CD14-positive monocyte (primary cell): ENCODE data around the gene GNG13. TPM values are rescaled to one million over a fixed set of nuclear protein-coding genes. Genes with fewer than 3 reads are reported as not detected.
"Not testable (repeated sequence)": the region's sequence is repeated elsewhere in the genome, so short reads cannot be mapped to it uniquely, and the experiment has no call there.

Source experiments
- DNase-seq, 3 donors: peaks; one replicate each; pipeline ENCODE4 v3.0.0-alpha.2; 2011 to 2022
- H2AFZ ChIP-seq: 2 replicates; pipeline ENCODE4 v1.6.0; 2012; ENCODE audit warnings: mild to moderate bottlenecking, low read depth, low read length, inconsistent platforms; ENCODE audit not compliant: insufficient read depth, poor library complexity, severe bottlenecking
- H3K27ac ChIP-seq, 2 donors: 1 replicate in 1 of 2; 2 replicates in 1 of 2; pipeline ENCODE4 v1.5.1; 2012 to 2013; ENCODE audit warnings: low read length in 2 of 2, control low read depth in 1 of 2, inconsistent platforms in 1 of 2, low read depth in 1 of 2, mild to moderate bottlenecking in 1 of 2
- H3K27me3 ChIP-seq, 2 donors: one replicate each; pipeline versions ENCODE4 v1.6.0 to v1.6.1; 2011 to 2013; ENCODE audit warnings: low read length in 2 of 2; ENCODE audit not compliant: control insufficient read depth in 2 of 2, insufficient read depth in 2 of 2
- H3K36me3 ChIP-seq, 2 donors: replicated peaks in 1 of 2; 1 replicate in 1 of 2; 2 replicates in 1 of 2; pipeline versions ENCODE4 v1.5.1 to v1.6.1; 2012 to 2013; ENCODE audit warnings: low read length in 2 of 2, control low read depth in 1 of 2, inconsistent platforms in 1 of 2, mild to moderate bottlenecking in 1 of 2; ENCODE audit not compliant: insufficient read depth in 2 of 2, control insufficient read depth in 1 of 2
- H3K4me1 ChIP-seq, 2 donors: 1 replicate in 1 of 2; 2 replicates in 1 of 2; pipeline versions ENCODE4 v1.5.1 to v1.6.1; 2012 to 2013; ENCODE audit warnings: low read length in 2 of 2, control low read depth in 1 of 2, inconsistent platforms in 1 of 2, mild to moderate bottlenecking in 1 of 2, moderate library complexity in 1 of 2; ENCODE audit not compliant: insufficient read depth in 2 of 2, control insufficient read depth in 1 of 2
- H3K4me2 ChIP-seq: replicated peaks from 2 replicates; pipeline ENCODE3; 2012; ENCODE audit warnings: low read length, moderate library complexity, mild to moderate bottlenecking; ENCODE audit not compliant: poor library complexity, severe bottlenecking; ENCODE audit errors: extremely low read depth
- H3K4me3 ChIP-seq, 3 experiments: fragments of 200-600 bp in 1 of 3; sonication (generic) in 1 of 3; replicated peaks in 1 of 3; 1 replicate in 2 of 3; 2 replicates in 1 of 3; pipeline ENCODE4 v1.5.1; 2011 to 2013; ENCODE audit warnings: low read length in 3 of 3, mild to moderate bottlenecking in 3 of 3, control low read depth in 2 of 3, low read depth in 2 of 3, inconsistent platforms in 1 of 3, moderate library complexity in 1 of 3
- H3K79me2 ChIP-seq: 2 replicates; pipeline ENCODE4 v1.6.0; 2012; ENCODE audit warnings: mild to moderate bottlenecking, control low read depth, inconsistent platforms, low read length, moderate library complexity; ENCODE audit not compliant: insufficient read depth
- H3K9ac ChIP-seq: 2 replicates; pipeline ENCODE4 v1.6.0; 2017; ENCODE audit warnings: low read length, mild to moderate bottlenecking; ENCODE audit not compliant: insufficient read depth, poor library complexity, severe bottlenecking
- H3K9me3 ChIP-seq, 2 donors: replicated peaks in 1 of 2; 1 replicate in 1 of 2; 2 replicates in 1 of 2; pipeline versions ENCODE4 v1.5.1 to v1.6.1; 2012 to 2013; ENCODE audit warnings: low read length in 2 of 2, control low read depth in 1 of 2; ENCODE audit not compliant: control insufficient read depth in 1 of 2, insufficient read depth in 1 of 2
- H4K20me1 ChIP-seq: 2 replicates; pipeline ENCODE4 v1.6.0; 2012; ENCODE audit warnings: mild to moderate bottlenecking, low read length, control low read depth, moderate library complexity; ENCODE audit not compliant: insufficient read depth
- H3K27ac Mint-ChIP-seq, 7 donors: one replicate each; pipeline ENCODE4 v1.8.0; 2020; ENCODE audit warnings: mild to moderate bottlenecking in 7 of 7, mixed read lengths in 7 of 7, moderate library complexity in 6 of 7, inconsistent platforms in 2 of 7
- H3K27me3 Mint-ChIP-seq, 3 donors: one replicate each; pipeline ENCODE4 v1.8.0; 2021 to 2022; ENCODE audit warnings: low read depth in 3 of 3, mild to moderate bottlenecking in 3 of 3, mixed read lengths in 3 of 3, moderate library complexity in 3 of 3, inconsistent platforms in 1 of 3
- H3K36me3 Mint-ChIP-seq, 2 donors: one replicate each; pipeline ENCODE4 v1.8.0; 2020; ENCODE audit warnings: mixed read lengths in 2 of 2, inconsistent platforms in 1 of 2, mild to moderate bottlenecking in 1 of 2
- H3K4me1 Mint-ChIP-seq: one replicate; pipeline ENCODE4 v1.8.0; 2020; ENCODE audit warnings: mild to moderate bottlenecking, mixed read lengths
- H3K4me3 Mint-ChIP-seq, 2 donors: one replicate each; pipeline ENCODE4 v1.8.0; 2020; ENCODE audit warnings: mild to moderate bottlenecking in 2 of 2, mixed read lengths in 2 of 2, moderate library complexity in 1 of 2
- H3K9me3 Mint-ChIP-seq, 7 donors: one replicate each; pipeline ENCODE4 v1.8.0; 2020 to 2022; ENCODE audit warnings: mixed read lengths in 7 of 7, mild to moderate bottlenecking in 6 of 7, moderate library complexity in 6 of 7, inconsistent platforms in 2 of 7
- whole genome bisulfite sequencing: methylation state at CpG from one replicate; pipeline ENCODE4 v1.1.5; 2013; ENCODE audit warnings: missing lambda C conversion rate; ENCODE audit not compliant: insufficient coverage; 5-methylcytosine and 5-hydroxymethylcytosine counted together
- intact Hi-C, 2 donors: fragments of 100-400 bp; cut with micrococcal nuclease; formaldehyde crosslinking; loops; one replicate each; pipeline versions ENCODE4 v1.15.0 to v1.15.1; 2023
- polyA plus RNA-seq, 3 donors: library from polyadenylated mRNA; depleted of rRNA in 1 of 3; unstranded in 2 of 3; stranded (reverse) in 1 of 3; fragments of 300-500 nt in 2 of 3; fragments of >200 nt in 1 of 3; fragmentation: Illumina TruSeq in 2 of 3; gene quantifications; 1 replicate in 2 of 3; 2 replicates in 1 of 3; pipeline ENCODE4 v1.2.3, GENCODE V29; 2012 to 2021
- TF ChIP-seq, protein P1 (sequence below): fragments of 200-600 bp; IDR thresholded peaks from one replicate; pipeline ENCODE4 v1.8.0; 2022; ENCODE audit warnings: antibody characterized with exemption, mild to moderate bottlenecking

Gene GNG13
- polyA plus RNA-seq, 3 donors: not detected

DNA sequence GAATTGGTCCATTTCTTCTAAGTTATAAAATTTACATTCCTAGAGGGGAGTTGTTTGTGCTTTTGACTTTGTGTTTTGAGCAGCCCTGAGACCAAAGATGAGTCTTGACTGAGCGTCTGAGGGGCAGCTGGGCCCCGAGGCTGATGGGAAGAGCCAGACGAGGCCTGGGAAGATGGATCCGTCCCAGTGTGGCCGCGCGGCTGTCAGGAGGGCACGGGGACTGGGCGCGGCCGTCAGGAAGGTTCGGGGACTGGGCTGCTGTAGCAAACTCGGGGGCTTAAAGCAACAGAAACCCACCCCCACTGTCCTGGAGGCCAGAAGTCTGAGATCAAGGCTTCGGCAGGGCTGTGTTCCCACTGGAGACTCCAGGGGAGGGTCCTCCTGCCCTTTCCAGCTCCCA, 38.2 kb upstream of the GNG13 start:
- Histone ChIP-seq H3K27me3 (no peaks in the 10 kb centered on the region), H3K4me3 (no peak overlapping the region), H3K9ac (no peak overlapping the region), H2AFZ (no peak overlapping the region), H4K20me1 (no peaks in the 10 kb centered on the region), H3K79me2 (no peaks in the 10 kb centered on the region), H3K9me3 (peaks cover 22 to 30% of the 10 kb centered on the region in 2 donors), H3K27ac (no peak overlapping the region), H3K4me1 (no peaks in the 10 kb centered on the region), H3K4me2 (no peak overlapping the region), H3K36me3 (no peaks in the 10 kb centered on the region)
- TF ChIP-seq, protein P1, sequence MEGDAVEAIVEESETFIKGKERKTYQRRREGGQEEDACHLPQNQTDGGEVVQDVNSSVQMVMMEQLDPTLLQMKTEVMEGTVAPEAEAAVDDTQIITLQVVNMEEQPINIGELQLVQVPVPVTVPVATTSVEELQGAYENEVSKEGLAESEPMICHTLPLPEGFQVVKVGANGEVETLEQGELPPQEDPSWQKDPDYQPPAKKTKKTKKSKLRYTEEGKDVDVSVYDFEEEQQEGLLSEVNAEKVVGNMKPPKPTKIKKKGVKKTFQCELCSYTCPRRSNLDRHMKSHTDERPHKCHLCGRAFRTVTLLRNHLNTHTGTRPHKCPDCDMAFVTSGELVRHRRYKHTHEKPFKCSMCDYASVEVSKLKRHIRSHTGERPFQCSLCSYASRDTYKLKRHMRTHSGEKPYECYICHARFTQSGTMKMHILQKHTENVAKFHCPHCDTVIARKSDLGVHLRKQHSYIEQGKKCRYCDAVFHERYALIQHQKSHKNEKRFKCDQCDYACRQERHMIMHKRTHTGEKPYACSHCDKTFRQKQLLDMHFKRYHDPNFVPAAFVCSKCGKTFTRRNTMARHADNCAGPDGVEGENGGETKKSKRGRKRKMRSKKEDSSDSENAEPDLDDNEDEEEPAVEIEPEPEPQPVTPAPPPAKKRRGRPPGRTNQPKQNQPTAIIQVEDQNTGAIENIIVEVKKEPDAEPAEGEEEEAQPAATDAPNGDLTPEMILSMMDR: no peak
- peaks cover 4 to 7% (median 6%) of the 10 kb centered on the region in 3 donors for H3K27me3 Mint-ChIP-seq
- 92% methylated on average over 11 of the region's 14 CpGs for WGBS
- intact Hi-C loops: no loop called here
- H3K36me3 Mint-ChIP-seq: no peaks in the 10 kb centered on the region
- no peaks in the 10 kb centered on the region for H3K4me1 Mint-ChIP-seq
- peaks cover 26 to 38% (median 31%) of the 10 kb centered on the region in 7 donors for H3K9me3 Mint-ChIP-seq
- no peak for DNase-seq
- H3K27ac Mint-ChIP-seq: no peak overlapping the region
- no peak overlapping the region for H3K4me3 Mint-ChIP-seq

DNA sequence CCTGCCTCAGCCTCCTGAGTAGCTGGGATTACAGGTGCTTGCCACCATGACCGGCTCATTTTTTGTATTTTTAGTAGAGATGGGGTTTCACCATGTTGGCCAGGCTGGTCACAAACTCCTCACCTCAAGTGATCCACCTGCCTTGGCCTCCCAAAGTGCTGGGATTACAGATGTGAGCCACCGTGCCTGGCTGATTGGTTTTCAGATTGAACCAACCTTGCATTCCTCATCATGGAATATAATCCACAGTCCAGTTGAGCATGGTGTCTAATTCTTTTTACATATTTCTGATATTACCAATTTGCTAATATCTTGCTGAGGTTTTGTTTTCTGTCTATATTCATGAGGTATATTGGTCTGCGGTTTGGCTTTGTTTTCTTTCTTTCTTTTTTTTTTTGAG, 36.3 kb upstream of the GNG13 start:
- H3K36me3 Mint-ChIP-seq, H3K27me3 Mint-ChIP-seq, H3K27ac Mint-ChIP-seq, intact Hi-C loops, H3K4me3 ChIP-seq, H3K4me1 Mint-ChIP-seq, H3K4me1 ChIP-seq, DNase-seq, H3K4me3 Mint-ChIP-seq, H4K20me1 ChIP-seq, H3K27ac ChIP-seq, H3K36me3 ChIP-seq, H3K79me2 ChIP-seq, H3K27me3 ChIP-seq, H3K9ac ChIP-seq, H2AFZ ChIP-seq, H3K4me2 ChIP-seq: not testable (repeated sequence)
- peaks cover 26 to 38% (median 31%) of the 10 kb centered on the region in 7 donors for H3K9me3 Mint-ChIP-seq
- no CpG with 5 or more reads among the region's 3 CpGs for WGBS
- H3K9me3 ChIP-seq: peaks cover 22 to 30% of the 10 kb centered on the region in 2 donors
